PC-3 (cell line): ENCODE results near the gene RPL37A. TPM values are rescaled to one million over a fixed set of nuclear protein-coding genes. Genes with fewer than 3 reads are reported as not detected.
A peak's percentile ranks its signal among the peaks of the same experiment; 100 is the strongest.

ENCODE experiments used
- ATAC-seq: fragments of 200-7000 bp; cut with Tn5 transposase; 2 replicates; pipeline ENCODE4 v1.9.1; 2020; ENCODE audit warnings: mild to moderate bottlenecking, moderate library complexity
- BruUV-seq: library from RNA; stranded (reverse); fragments of 400-500 nt; replicated peaks from 2 replicates; lab custom pipeline; 2021; lab: Mats Ljungman, UMichigan
- CTCF ChIA-PET: fragments of 300-600 bp; sonication (Branson Sonifier 250); formaldehyde crosslinking; loops from one replicate; lab custom pipeline; 2022; ENCODE audit warnings: antibody characterized with exemption; lab: Charles Lee
- POLR2A ChIA-PET: fragments of 300-600 bp; sonication (Branson Sonifier 250); formaldehyde crosslinking; loops from one replicate; lab custom pipeline; 2022; ENCODE audit warnings: antibody characterized with exemption; ENCODE audit not compliant: unreplicated experiment; lab: Charles Lee
- DNase-seq: peaks from one replicate; pipeline ENCODE4 v3.0.0-alpha.2; 2015
- H2AFZ ChIP-seq: fragments of 300-600 bp; sonication (generic); 2 replicates; pipeline ENCODE4 v1.6.0; 2016; ENCODE audit warnings: antibody characterized with exemption, low read length
- H3F3A ChIP-seq: fragments of 300-600 bp; sonication (generic); one replicate; pipeline ENCODE4 v1.6.0; 2017; ENCODE audit warnings: antibody characterized with exemption, low read length, control low read depth, mild to moderate bottlenecking; ENCODE audit not compliant: unreplicated experiment
- H3K27ac ChIP-seq: fragments of 300-600 bp; sonication (generic); 2 replicates; pipeline ENCODE4 v1.5.1; 2016; ENCODE audit warnings: mild to moderate bottlenecking, low read length
- H3K27me3 ChIP-seq: fragments of 300-600 bp; sonication (generic); 2 replicates; pipeline ENCODE4 v1.6.1; 2016; ENCODE audit warnings: low read length, mixed read lengths
- H3K36me3 ChIP-seq: fragments of 300-600 bp; sonication (generic); 2 replicates; pipeline ENCODE4 v1.6.1; 2016; ENCODE audit warnings: low read depth, mixed run types, low read length, mixed read lengths
- H3K4me1 ChIP-seq: fragments of 300-600 bp; sonication (generic); 2 replicates; pipeline ENCODE4 v1.5.1; 2016; ENCODE audit warnings: low read length; ENCODE audit not compliant: insufficient read depth
- H3K4me2 ChIP-seq: fragments of 300-600 bp; sonication (generic); 2 replicates; pipeline ENCODE4 v1.6.0; 2016; ENCODE audit warnings: low read length
- H3K4me3 ChIP-seq: fragments of 300-600 bp; sonication (generic); 2 replicates; pipeline ENCODE4 v1.5.1; 2016; ENCODE audit warnings: mild to moderate bottlenecking, low read length, mixed read lengths
- H3K79me2 ChIP-seq: fragments of 300-600 bp; sonication (generic); 2 replicates; pipeline ENCODE4 v1.6.1; 2017; ENCODE audit warnings: low read length, mixed read lengths
- H3K9ac ChIP-seq: fragments of 300-600 bp; sonication (generic); 2 replicates; pipeline ENCODE4 v1.6.0; 2016; ENCODE audit warnings: mild to moderate bottlenecking, low read length
- H3K9me2 ChIP-seq: fragments of 300-600 bp; sonication (generic); replicated peaks from 2 replicates; pipeline ENCODE4 v1.6.1; 2016; ENCODE audit warnings: mixed run types, low read length, mixed read lengths
- H3K9me3 ChIP-seq: fragments of 300-600 bp; sonication (generic); 2 replicates; pipeline ENCODE4 v1.6.1; 2016; ENCODE audit warnings: low read length, mixed read lengths
- H4K20me1 ChIP-seq: fragments of 300-600 bp; sonication (generic); 2 replicates; pipeline ENCODE4 v1.6.1; 2016; ENCODE audit warnings: low read length, mixed read lengths
- EZH2 ChIP-seq: fragments of 300-600 bp; sonication (generic); IDR thresholded peaks from one replicate; pipeline ENCODE4 v1.6.1; 2017; ENCODE audit warnings: antibody characterized with exemption, mild to moderate bottlenecking, low read length; ENCODE audit not compliant: unreplicated experiment
- EZH2phosphoT487 ChIP-seq: fragments of 300-600 bp; sonication (generic); IDR thresholded peaks from 2 replicates; pipeline ENCODE4 v1.6.1; 2018; ENCODE audit warnings: mild to moderate bottlenecking, antibody characterized with exemption, low read length, borderline replicate concordance
- intact Hi-C: fragments of 100-400 bp; cut with micrococcal nuclease; formaldehyde crosslinking; loops from 2 replicates; pipeline ENCODE4 v1.9.0; 2023
- total RNA-seq: library from RNA; depleted of rRNA; stranded (reverse); fragments of >200 nt; gene quantifications from 2 replicates; pipeline ENCODE4 v1.2.3, GENCODE V29; 2014
- TF ChIP-seq, protein P1 (sequence below): fragments of 300-600 bp; sonication (generic); conservative IDR thresholded peaks from 2 replicates; pipeline ENCODE4 v1.5.1; 2017; ENCODE audit warnings: antibody characterized with exemption, low read depth, mild to moderate bottlenecking, low read length

The RPL37A gene
- total RNA-seq, 1 experiment from 2014 or later: 2,472 TPM

DNA sequence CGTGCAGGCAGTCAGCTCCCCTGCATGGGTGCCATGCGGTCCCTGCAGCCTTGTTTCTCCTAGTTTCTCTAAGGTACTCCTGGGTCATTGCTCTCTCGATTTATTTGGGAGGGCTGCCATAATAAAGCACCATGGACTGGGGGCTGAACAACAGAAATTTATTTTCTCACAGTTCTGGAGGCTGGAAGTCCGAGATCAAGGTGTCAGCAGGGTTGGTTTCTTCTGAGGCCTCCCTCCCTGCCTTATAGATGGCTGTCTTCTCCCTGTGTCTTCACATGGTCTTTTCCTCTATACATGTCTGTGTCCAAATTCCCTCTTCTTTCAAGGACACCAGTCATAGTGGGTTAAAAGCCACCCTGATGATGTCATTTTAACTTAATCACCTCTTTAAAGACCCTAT is 40.5 kb downstream of the RPL37A start:
- ChIA-PET POLR2A (no interaction called here), CTCF (no interaction called here)
- peak overlapping the region; percentile 25; the same call in 1 of the 2 replicates for H3K9ac ChIP-seq
- no peaks in the 10 kb centered on the region for H3K9me3 ChIP-seq
- H3K36me3 ChIP-seq: no peaks in the 10 kb centered on the region
- H3K9me2 ChIP-seq: no peaks in the 10 kb centered on the region
- BruUV-seq: no TSS peak
- H3F3A ChIP-seq: no peaks in the 10 kb centered on the region
- ATAC-seq (no peak), DNase-seq (no peak)
- no peak for TF ChIP-seq EZH2phosphoT487
- TF ChIP-seq, protein P1, sequence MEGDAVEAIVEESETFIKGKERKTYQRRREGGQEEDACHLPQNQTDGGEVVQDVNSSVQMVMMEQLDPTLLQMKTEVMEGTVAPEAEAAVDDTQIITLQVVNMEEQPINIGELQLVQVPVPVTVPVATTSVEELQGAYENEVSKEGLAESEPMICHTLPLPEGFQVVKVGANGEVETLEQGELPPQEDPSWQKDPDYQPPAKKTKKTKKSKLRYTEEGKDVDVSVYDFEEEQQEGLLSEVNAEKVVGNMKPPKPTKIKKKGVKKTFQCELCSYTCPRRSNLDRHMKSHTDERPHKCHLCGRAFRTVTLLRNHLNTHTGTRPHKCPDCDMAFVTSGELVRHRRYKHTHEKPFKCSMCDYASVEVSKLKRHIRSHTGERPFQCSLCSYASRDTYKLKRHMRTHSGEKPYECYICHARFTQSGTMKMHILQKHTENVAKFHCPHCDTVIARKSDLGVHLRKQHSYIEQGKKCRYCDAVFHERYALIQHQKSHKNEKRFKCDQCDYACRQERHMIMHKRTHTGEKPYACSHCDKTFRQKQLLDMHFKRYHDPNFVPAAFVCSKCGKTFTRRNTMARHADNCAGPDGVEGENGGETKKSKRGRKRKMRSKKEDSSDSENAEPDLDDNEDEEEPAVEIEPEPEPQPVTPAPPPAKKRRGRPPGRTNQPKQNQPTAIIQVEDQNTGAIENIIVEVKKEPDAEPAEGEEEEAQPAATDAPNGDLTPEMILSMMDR: no peak
- TF ChIP-seq EZH2: no peak
- H3K4me3 ChIP-seq: no peak overlapping the region
- H3K27me3 ChIP-seq: no peaks in the 10 kb centered on the region
- peak overlapping the region; percentile 54 for H3K4me2 ChIP-seq
- peak overlapping the region; percentile 89 for H3K27ac ChIP-seq
- intact Hi-C loops: no loop called here
- no peaks in the 10 kb centered on the region for H3K79me2 ChIP-seq
- H4K20me1 ChIP-seq: no peaks in the 10 kb centered on the region
- peaks cover 36% of the 10 kb centered on the region for H3K4me1 ChIP-seq
- no peak overlapping the region for H2AFZ ChIP-seq

DNA sequence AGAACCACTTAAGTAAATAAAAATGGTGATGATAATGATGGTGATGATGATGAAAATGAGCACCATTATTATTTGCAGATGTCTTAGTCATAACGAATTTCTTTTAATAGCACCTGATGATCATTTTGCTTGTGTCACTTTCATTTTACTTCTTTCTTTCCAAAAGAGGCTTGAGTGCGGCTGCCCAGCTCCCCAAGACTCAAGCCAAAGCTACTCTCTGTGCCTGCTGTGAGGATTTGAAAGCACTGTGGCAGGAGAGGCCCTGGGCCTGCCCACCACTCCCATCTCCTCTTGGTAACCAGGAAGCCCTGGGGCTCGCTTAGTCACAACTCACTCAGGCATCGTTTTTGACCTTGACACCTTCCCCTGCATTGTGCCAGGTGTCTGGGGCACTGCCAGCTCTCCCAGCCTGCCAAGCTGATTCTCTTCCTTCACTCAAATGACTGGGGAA is 41.2 kb downstream of the RPL37A start:
- intact Hi-C loops: no loop called here
- no peaks in the 10 kb centered on the region for H3K36me3 ChIP-seq
- peak overlapping the region; percentile 89 for H3K27ac ChIP-seq
- 0 out of 2 replicates have a peak overlapping the region, but pooled peaks have one; percentile 13 for H2AFZ ChIP-seq
- H3K27me3 ChIP-seq: no peaks in the 10 kb centered on the region
- DNase-seq (peak; percentile 92), ATAC-seq (peak; percentile 87)
- TF ChIP-seq, protein P1: no peak
- TF ChIP-seq EZH2phosphoT487: no peak
- no peak for TF ChIP-seq EZH2
- peak overlapping the region; percentile 16; the same call in 1 of the 2 replicates for H3K9ac ChIP-seq
- no peaks in the 10 kb centered on the region for H3F3A ChIP-seq
- H3K79me2 ChIP-seq: no peaks in the 10 kb centered on the region
- no TSS peak for BruUV-seq
- H3K9me3 ChIP-seq: no peaks in the 10 kb centered on the region
- H3K4me3 ChIP-seq: 0 out of 2 replicates have a peak overlapping the region, but pooled peaks have one; percentile 3
- no peaks in the 10 kb centered on the region for H4K20me1 ChIP-seq
- peak overlapping the region; percentile 54 for H3K4me2 ChIP-seq
- POLR2A ChIA-PET: no interaction called here
- H3K9me2 ChIP-seq: no peaks in the 10 kb centered on the region
- CTCF ChIA-PET: no interaction called here
- H3K4me1 ChIP-seq: peaks cover 36% of the 10 kb centered on the region

DNA sequence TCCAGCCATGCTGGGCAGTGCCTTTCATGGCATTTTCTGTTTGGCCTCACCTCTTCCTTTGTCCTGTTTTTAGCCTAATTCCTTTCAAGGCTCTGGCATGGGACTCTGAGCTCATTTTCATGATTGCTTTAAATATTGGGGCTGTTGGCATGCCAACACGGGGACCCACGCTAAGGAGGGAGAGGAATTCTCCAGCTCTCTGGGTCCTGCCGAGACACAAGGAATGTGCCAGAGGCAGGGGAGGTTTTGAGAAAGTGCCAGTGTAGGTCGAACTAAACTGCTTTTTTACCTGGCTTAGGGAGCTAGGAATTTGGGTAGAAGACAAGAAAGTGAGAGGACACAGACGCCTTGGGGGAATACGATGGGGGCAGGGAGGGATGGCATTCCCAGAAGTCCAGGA is 42.3 kb downstream of the RPL37A start:
- Histone ChIP-seq H3K27ac (no peak overlapping the region), H3K4me1 (peaks cover 28% of the 10 kb centered on the region), H3K79me2 (no peaks in the 10 kb centered on the region), H3K27me3 (no peaks in the 10 kb centered on the region), H3K9me2 (no peaks in the 10 kb centered on the region), H3K4me3 (no peak overlapping the region), H4K20me1 (no peaks in the 10 kb centered on the region), H3K4me2 (no peak overlapping the region), H3F3A (no peaks in the 10 kb centered on the region), H3K9ac (no peak overlapping the region), H3K9me3 (no peaks in the 10 kb centered on the region), H3K36me3 (no peaks in the 10 kb centered on the region), H2AFZ (no peak overlapping the region)
- ATAC-seq (no peak), DNase-seq (no peak)
- ChIA-PET POLR2A (no interaction called here), CTCF (no interaction called here)
- TF ChIP-seq, protein P1: no peak
- TF ChIP-seq EZH2 (no peak), EZH2phosphoT487 (no peak)
- no TSS peak for BruUV-seq
- intact Hi-C loops: no loop called here
